CD14-positive monocyte (primary cell): Measurements from ENCODE around the gene PLEKHN1. TPM values are rescaled to one million over a fixed set of nuclear protein-coding genes. Genes with fewer than 3 reads are reported as not detected.

Source experiments
- DNase-seq, 3 donors: peaks; one replicate each; pipeline ENCODE4 v3.0.0-alpha.2; 2011 to 2022
- H2AFZ ChIP-seq: 2 replicates; pipeline ENCODE4 v1.6.0; 2012; ENCODE audit warnings: mild to moderate bottlenecking, low read depth, low read length, inconsistent platforms; ENCODE audit not compliant: insufficient read depth, poor library complexity, severe bottlenecking
- H3K27ac ChIP-seq, 2 donors: 1 replicate in 1 of 2; 2 replicates in 1 of 2; pipeline ENCODE4 v1.5.1; 2012 to 2013; ENCODE audit warnings: low read length in 2 of 2, control low read depth in 1 of 2, inconsistent platforms in 1 of 2, low read depth in 1 of 2, mild to moderate bottlenecking in 1 of 2
- H3K27me3 ChIP-seq, 2 donors: one replicate each; pipeline versions ENCODE4 v1.6.0 to v1.6.1; 2011 to 2013; ENCODE audit warnings: low read length in 2 of 2; ENCODE audit not compliant: control insufficient read depth in 2 of 2, insufficient read depth in 2 of 2
- H3K36me3 ChIP-seq, 2 donors: replicated peaks in 1 of 2; 1 replicate in 1 of 2; 2 replicates in 1 of 2; pipeline versions ENCODE4 v1.5.1 to v1.6.1; 2012 to 2013; ENCODE audit warnings: low read length in 2 of 2, control low read depth in 1 of 2, inconsistent platforms in 1 of 2, mild to moderate bottlenecking in 1 of 2; ENCODE audit not compliant: insufficient read depth in 2 of 2, control insufficient read depth in 1 of 2
- H3K4me1 ChIP-seq, 2 donors: 1 replicate in 1 of 2; 2 replicates in 1 of 2; pipeline versions ENCODE4 v1.5.1 to v1.6.1; 2012 to 2013; ENCODE audit warnings: low read length in 2 of 2, control low read depth in 1 of 2, inconsistent platforms in 1 of 2, mild to moderate bottlenecking in 1 of 2, moderate library complexity in 1 of 2; ENCODE audit not compliant: insufficient read depth in 2 of 2, control insufficient read depth in 1 of 2
- H3K4me2 ChIP-seq: replicated peaks from 2 replicates; pipeline ENCODE3; 2012; ENCODE audit warnings: low read length, moderate library complexity, mild to moderate bottlenecking; ENCODE audit not compliant: poor library complexity, severe bottlenecking; ENCODE audit errors: extremely low read depth
- H3K4me3 ChIP-seq, 3 experiments: fragments of 200-600 bp in 1 of 3; sonication (generic) in 1 of 3; replicated peaks in 1 of 3; 1 replicate in 2 of 3; 2 replicates in 1 of 3; pipeline ENCODE4 v1.5.1; 2011 to 2013; ENCODE audit warnings: low read length in 3 of 3, mild to moderate bottlenecking in 3 of 3, control low read depth in 2 of 3, low read depth in 2 of 3, inconsistent platforms in 1 of 3, moderate library complexity in 1 of 3
- H3K79me2 ChIP-seq: 2 replicates; pipeline ENCODE4 v1.6.0; 2012; ENCODE audit warnings: mild to moderate bottlenecking, control low read depth, inconsistent platforms, low read length, moderate library complexity; ENCODE audit not compliant: insufficient read depth
- H3K9ac ChIP-seq: 2 replicates; pipeline ENCODE4 v1.6.0; 2017; ENCODE audit warnings: low read length, mild to moderate bottlenecking; ENCODE audit not compliant: insufficient read depth, poor library complexity, severe bottlenecking
- H3K9me3 ChIP-seq, 2 donors: replicated peaks in 1 of 2; 1 replicate in 1 of 2; 2 replicates in 1 of 2; pipeline versions ENCODE4 v1.5.1 to v1.6.1; 2012 to 2013; ENCODE audit warnings: low read length in 2 of 2, control low read depth in 1 of 2; ENCODE audit not compliant: control insufficient read depth in 1 of 2, insufficient read depth in 1 of 2
- H4K20me1 ChIP-seq: 2 replicates; pipeline ENCODE4 v1.6.0; 2012; ENCODE audit warnings: mild to moderate bottlenecking, low read length, control low read depth, moderate library complexity; ENCODE audit not compliant: insufficient read depth
- H3K27ac Mint-ChIP-seq, 7 donors: one replicate each; pipeline ENCODE4 v1.8.0; 2020; ENCODE audit warnings: mild to moderate bottlenecking in 7 of 7, mixed read lengths in 7 of 7, moderate library complexity in 6 of 7, inconsistent platforms in 2 of 7
- H3K27me3 Mint-ChIP-seq, 3 donors: one replicate each; pipeline ENCODE4 v1.8.0; 2021 to 2022; ENCODE audit warnings: low read depth in 3 of 3, mild to moderate bottlenecking in 3 of 3, mixed read lengths in 3 of 3, moderate library complexity in 3 of 3, inconsistent platforms in 1 of 3
- H3K36me3 Mint-ChIP-seq, 2 donors: one replicate each; pipeline ENCODE4 v1.8.0; 2020; ENCODE audit warnings: mixed read lengths in 2 of 2, inconsistent platforms in 1 of 2, mild to moderate bottlenecking in 1 of 2
- H3K4me1 Mint-ChIP-seq: one replicate; pipeline ENCODE4 v1.8.0; 2020; ENCODE audit warnings: mild to moderate bottlenecking, mixed read lengths
- H3K4me3 Mint-ChIP-seq, 2 donors: one replicate each; pipeline ENCODE4 v1.8.0; 2020; ENCODE audit warnings: mild to moderate bottlenecking in 2 of 2, mixed read lengths in 2 of 2, moderate library complexity in 1 of 2
- H3K9me3 Mint-ChIP-seq, 7 donors: one replicate each; pipeline ENCODE4 v1.8.0; 2020 to 2022; ENCODE audit warnings: mixed read lengths in 7 of 7, mild to moderate bottlenecking in 6 of 7, moderate library complexity in 6 of 7, inconsistent platforms in 2 of 7
- WGBS: methylation state at CpG from one replicate; pipeline ENCODE4 v1.1.5; 2013; ENCODE audit warnings: missing lambda C conversion rate; ENCODE audit not compliant: insufficient coverage; 5-methylcytosine and 5-hydroxymethylcytosine counted together
- intact Hi-C, 2 donors: fragments of 100-400 bp; cut with micrococcal nuclease; formaldehyde crosslinking; loops; one replicate each; pipeline versions ENCODE4 v1.15.0 to v1.15.1; 2023
- polyA plus RNA-seq, 3 donors: library from polyadenylated mRNA; depleted of rRNA in 1 of 3; unstranded in 2 of 3; stranded (reverse) in 1 of 3; fragments of 300-500 nt in 2 of 3; fragments of >200 nt in 1 of 3; fragmentation: Illumina TruSeq in 2 of 3; gene quantifications; 1 replicate in 2 of 3; 2 replicates in 1 of 3; pipeline ENCODE4 v1.2.3, GENCODE V29; 2012 to 2021
- TF ChIP-seq, protein P1 (sequence below): fragments of 200-600 bp; IDR thresholded peaks from one replicate; pipeline ENCODE4 v1.8.0; 2022; ENCODE audit warnings: antibody characterized with exemption, mild to moderate bottlenecking

The PLEKHN1 gene
- polyA plus RNA-seq, 3 donors, result 0.21 to 1.5 (median 0.62) TPM

DNA sequence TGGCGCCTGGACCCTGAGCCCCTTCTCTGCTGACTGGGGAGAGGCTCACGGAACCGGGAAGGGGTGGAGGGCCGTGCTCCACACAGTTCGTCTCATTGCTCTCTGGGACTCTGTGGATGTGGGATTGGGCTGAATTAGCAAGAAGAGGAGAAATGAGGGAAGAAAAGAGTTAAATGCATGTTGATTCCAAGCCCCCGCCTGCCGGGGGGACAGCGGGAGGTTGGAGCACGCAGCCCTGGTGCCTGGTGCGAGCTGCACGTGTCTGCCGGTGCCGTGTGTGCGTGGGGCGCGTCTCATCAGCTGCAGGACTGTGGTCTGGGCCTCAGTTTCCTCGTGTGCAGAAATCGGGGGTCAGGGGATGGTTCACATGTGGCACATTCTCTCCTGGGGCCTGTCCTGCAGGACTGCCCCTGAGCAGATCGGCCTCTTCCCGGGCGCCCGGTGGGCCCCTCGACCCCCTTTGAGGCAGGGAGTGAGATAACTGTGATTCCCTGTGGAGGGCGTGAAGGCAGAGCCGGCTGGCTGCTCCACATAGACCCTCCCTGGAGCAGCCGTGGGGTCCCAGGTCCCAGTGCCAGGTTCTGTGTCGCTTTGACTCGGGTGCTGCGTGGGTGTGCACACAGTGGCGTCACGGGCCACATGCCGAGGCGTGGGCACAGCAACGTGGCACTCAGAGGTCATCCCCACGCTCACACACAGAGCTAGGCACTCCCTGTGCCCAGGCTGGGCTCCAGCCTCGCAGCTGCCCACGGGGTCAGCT lies 31.1 kb upstream of the PLEKHN1 start:
- Histone ChIP-seq H3K79me2 (no peaks in the 10 kb centered on the region), H3K4me2 (no peak overlapping the region), H3K4me3 (no peak overlapping the region), H2AFZ (no peak overlapping the region), H3K27ac (no peak overlapping the region), H4K20me1 (no peaks in the 10 kb centered on the region), H3K27me3 (peaks cover 16 to 57% of the 10 kb centered on the region in 2 donors), H3K36me3 (no peaks in the 10 kb centered on the region), H3K9me3 (peaks cover 0 to 9% of the 10 kb centered on the region in 2 donors), H3K4me1 (peaks cover 0 to 3% of the 10 kb centered on the region in 2 donors), H3K9ac (no peak overlapping the region)
- TF ChIP-seq, protein P1, sequence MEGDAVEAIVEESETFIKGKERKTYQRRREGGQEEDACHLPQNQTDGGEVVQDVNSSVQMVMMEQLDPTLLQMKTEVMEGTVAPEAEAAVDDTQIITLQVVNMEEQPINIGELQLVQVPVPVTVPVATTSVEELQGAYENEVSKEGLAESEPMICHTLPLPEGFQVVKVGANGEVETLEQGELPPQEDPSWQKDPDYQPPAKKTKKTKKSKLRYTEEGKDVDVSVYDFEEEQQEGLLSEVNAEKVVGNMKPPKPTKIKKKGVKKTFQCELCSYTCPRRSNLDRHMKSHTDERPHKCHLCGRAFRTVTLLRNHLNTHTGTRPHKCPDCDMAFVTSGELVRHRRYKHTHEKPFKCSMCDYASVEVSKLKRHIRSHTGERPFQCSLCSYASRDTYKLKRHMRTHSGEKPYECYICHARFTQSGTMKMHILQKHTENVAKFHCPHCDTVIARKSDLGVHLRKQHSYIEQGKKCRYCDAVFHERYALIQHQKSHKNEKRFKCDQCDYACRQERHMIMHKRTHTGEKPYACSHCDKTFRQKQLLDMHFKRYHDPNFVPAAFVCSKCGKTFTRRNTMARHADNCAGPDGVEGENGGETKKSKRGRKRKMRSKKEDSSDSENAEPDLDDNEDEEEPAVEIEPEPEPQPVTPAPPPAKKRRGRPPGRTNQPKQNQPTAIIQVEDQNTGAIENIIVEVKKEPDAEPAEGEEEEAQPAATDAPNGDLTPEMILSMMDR, result no peak
- Mint-ChIP-seq H3K36me3 (no peaks in the 10 kb centered on the region), H3K4me1 (no peaks in the 10 kb centered on the region), H3K27ac (no peak overlapping the region), H3K4me3 (peak overlapping the region in 1 of 2 donors; percentile 74), H3K27me3 (peaks cover 38 to 74% (median 58%) of the 10 kb centered on the region in 3 donors), H3K9me3 (peaks cover 0 to 12% (median 0%) of the 10 kb centered on the region in 7 donors)
- intact Hi-C loops, result no loop called here
- 35% methylated on average over 37 of the region's 37 CpGs for WGBS
- DNase-seq, result no peak

GRCh38 chr1:935751-936231 lies 30.5 kb upstream of the PLEKHN1 start:
- no peak overlapping the region for H3K4me3 ChIP-seq
- peaks cover 43 to 80% (median 64%) of the 10 kb centered on the region in 3 donors for H3K27me3 Mint-ChIP-seq
- peaks cover 0 to 9% of the 10 kb centered on the region in 2 donors for H3K4me1 ChIP-seq
- no peak overlapping the region for H3K4me2 ChIP-seq
- H3K27me3 ChIP-seq, result peaks cover 19 to 61% of the 10 kb centered on the region in 2 donors
- no peak overlapping the region for H3K27ac ChIP-seq
- H3K9ac ChIP-seq, result no peak overlapping the region
- intact Hi-C loops, result no loop called here
- no peak overlapping the region for H3K27ac Mint-ChIP-seq
- H3K4me1 Mint-ChIP-seq, result peaks cover 3% of the 10 kb centered on the region
- TF ChIP-seq, protein P1, result no peak
- WGBS, result 45% methylated on average over 29 of the region's 30 CpGs
- peak overlapping the region in 1 of 2 donors; percentile 26 for H3K4me3 Mint-ChIP-seq
- no peaks in the 10 kb centered on the region for H3K79me2 ChIP-seq
- no peak for DNase-seq
- H3K9me3 ChIP-seq, result peaks cover 0 to 9% of the 10 kb centered on the region in 2 donors
- H4K20me1 ChIP-seq, result no peaks in the 10 kb centered on the region
- H3K36me3 ChIP-seq, result no peaks in the 10 kb centered on the region
- no peak overlapping the region for H2AFZ ChIP-seq
- H3K36me3 Mint-ChIP-seq, result no peaks in the 10 kb centered on the region
- peaks cover 0 to 12% (median 0%) of the 10 kb centered on the region in 7 donors for H3K9me3 Mint-ChIP-seq
